HepG2 (cell line): ENCODE measurements around the gene MEAK7. TPM values are rescaled to one million over a fixed set of nuclear protein-coding genes. Genes with fewer than 3 reads are reported as not detected.

Source experiments
- ATAC-seq: fragments of 200-7000 bp; cut with Tn5 transposase; 3 replicates; pipeline ENCODE4 v1.9.1; 2020; ENCODE audit warnings: mild to moderate bottlenecking, moderate library complexity
- BruUV-seq: library from RNA; stranded (reverse); fragments of 400-500 nt; replicated peaks from 2 replicates; lab custom pipeline; 2021; lab: Mats Ljungman, UMichigan
- CTCF ChIA-PET: fragments of 300-600 bp; formaldehyde crosslinking; extraction: SDS; loops from one replicate; lab custom pipeline; 2021; ENCODE audit warnings: low total read pairs, inconsistent platforms, low intra/inter-chr PET ratio; lab: Yijun Ruan, JAX
- POLR2A ChIA-PET: fragments of 350-600 bp; sonication (Branson Sonifier 250); formaldehyde crosslinking; loops from one replicate; lab custom pipeline; 2020; ENCODE audit warnings: antibody characterized with exemption, inconsistent platforms; lab: Yijun Ruan, JAX
- DNase-seq: peaks from one replicate; pipeline ENCODE4 v3.0.0-alpha.2; 2015; ENCODE audit warnings: low spot score
- FAIRE-seq: peaks from 3 replicates; lab custom pipeline; 2011; peaks lifted over from hg19 to GRCh38; lab: Jason Lieb, UNC
- H2AFZ ChIP-seq: one replicate; pipeline ENCODE4 v1.6.1; 2011; ENCODE audit warnings: low read length, inconsistent platforms
- H3K27ac ChIP-seq: fragments of 300-600 bp; 3 replicates; pipeline ENCODE4 v1.8.0; 2011; ENCODE audit warnings: mixed run types, mild to moderate bottlenecking, mixed read lengths, low read length, inconsistent platforms; ENCODE audit not compliant: insufficient read depth; ENCODE audit errors: extremely low read length
- H3K27me3 ChIP-seq, 2 experiments: fragments of 200-600 bp in 1 of 2; 2 replicates in 1 of 2; 3 replicates in 1 of 2; pipeline versions ENCODE4 v1.6.0 to v1.8.0; 2011; ENCODE audit warnings: low read length in 2 of 2, mild to moderate bottlenecking in 2 of 2, moderate library complexity in 2 of 2, inconsistent platforms in 1 of 2; ENCODE audit not compliant: insufficient read depth in 2 of 2, control insufficient read depth in 1 of 2
- H3K36me3 ChIP-seq, 2 experiments: fragments of 200-600 bp in 1 of 2; replicated peaks in 1 of 2; 2 replicates in 1 of 2; 3 replicates in 1 of 2; pipeline versions ENCODE4 v1.5.1 to v1.8.0; 2011; ENCODE audit warnings: low read length in 2 of 2, inconsistent platforms in 1 of 2; ENCODE audit not compliant: insufficient read depth in 2 of 2, control insufficient read depth in 1 of 2
- H3K4me1 ChIP-seq: 2 replicates; pipeline ENCODE4 v1.5.1; 2012; ENCODE audit warnings: low read length, inconsistent platforms; ENCODE audit not compliant: insufficient read depth
- H3K4me2 ChIP-seq: 2 replicates; pipeline ENCODE4 v1.6.0; 2011; ENCODE audit warnings: low read depth, low read length, inconsistent platforms
- H3K4me3 ChIP-seq, 3 experiments: fragments of 200-600 bp in 1 of 3; sonication (generic), shearing (Covaris generic) in 1 of 3; replicated peaks in 1 of 3; 2 replicates each; pipeline ENCODE4 v1.5.1; 2011 to 2016; ENCODE audit warnings: low read length in 3 of 3, inconsistent platforms in 2 of 3, low read depth in 2 of 3, mild to moderate bottlenecking in 2 of 3, control low read depth in 1 of 3, mixed read lengths in 1 of 3; ENCODE audit not compliant: insufficient read depth in 1 of 3
- H3K79me2 ChIP-seq: one replicate; pipeline ENCODE4 v1.6.1; 2011; ENCODE audit warnings: low read length, inconsistent platforms; ENCODE audit not compliant: insufficient read depth
- H3K9ac ChIP-seq: 2 replicates; pipeline ENCODE4 v1.6.0; 2011; ENCODE audit warnings: mild to moderate bottlenecking, low read depth, low read length, inconsistent platforms; ENCODE audit not compliant: insufficient read depth
- H3K9me3 ChIP-seq: 2 replicates; pipeline ENCODE4 v1.5.1; 2012; ENCODE audit warnings: mild to moderate bottlenecking, low read length
- H4K20me1 ChIP-seq: 2 replicates; pipeline ENCODE4 v1.6.0; 2011; ENCODE audit warnings: inconsistent platforms, mild to moderate bottlenecking, low read length, moderate library complexity; ENCODE audit not compliant: insufficient read depth
- BORCS8-MEF2B ChIP-seq: sonication (generic); formaldehyde crosslinking; IDR thresholded peaks from 2 replicates; pipeline ENCODE4 v1.8.0; 2022; ENCODE audit warnings: mild to moderate bottlenecking, missing genetic modification reagents
- DRAP1 ChIP-seq: IDR thresholded peaks from 2 replicates; pipeline ENCODE4 v1.6.1; 2016; ENCODE audit warnings: missing genetic modification reagents, missing compliant biosample characterization
- FOXA3 ChIP-seq: IDR thresholded peaks from 2 replicates; pipeline ENCODE4 v1.6.1; 2016; ENCODE audit warnings: missing genetic modification reagents, missing compliant biosample characterization
- NCOA2 ChIP-seq: sonication (generic); formaldehyde crosslinking; IDR thresholded peaks from 2 replicates; pipeline ENCODE4 v1.8.0; 2022; ENCODE audit warnings: inconsistent platforms
- RBFOX2 ChIP-seq: fragments of 200-400 bp; formaldehyde crosslinking; IDR thresholded peaks from 2 replicates; pipeline ENCODE4 v1.6.1; 2017; ENCODE audit warnings: low read depth, mild to moderate bottlenecking, low read length
- SP2 ChIP-seq: sonication (generic); formaldehyde crosslinking; IDR thresholded peaks from 2 replicates; pipeline ENCODE4 v1.5.1; 2020; ENCODE audit warnings: mild to moderate bottlenecking, missing genetic modification reagents
- STAT5B ChIP-seq: sonication (generic); formaldehyde crosslinking; IDR thresholded peaks from 2 replicates; pipeline ENCODE4 v1.4.0; 2020; ENCODE audit warnings: missing genetic modification reagents
- ZMYM4 ChIP-seq: sonication (generic); formaldehyde crosslinking; IDR thresholded peaks from 2 replicates; pipeline ENCODE4 v1.8.1; 2023; ENCODE audit warnings: mild to moderate bottlenecking, missing genetic modification reagents
- ZNF281 ChIP-seq: sonication (generic); formaldehyde crosslinking; IDR thresholded peaks from 2 replicates; pipeline ENCODE4 v1.4.0; 2020; ENCODE audit warnings: missing genetic modification reagents, borderline replicate concordance
- ZNF567 ChIP-seq: sonication (generic); formaldehyde crosslinking; IDR thresholded peaks from 2 replicates; pipeline ENCODE4 v1.8.1; 2023; ENCODE audit warnings: mild to moderate bottlenecking, missing genetic modification reagents, borderline replicate concordance
- ZNF598 ChIP-seq: sonication (generic); formaldehyde crosslinking; IDR thresholded peaks from 2 replicates; pipeline ENCODE4 v1.5.1; 2020; ENCODE audit warnings: mild to moderate bottlenecking, missing genetic modification reagents, borderline replicate concordance
- ZSCAN9 ChIP-seq: IDR thresholded peaks from 2 replicates; pipeline ENCODE4 v1.6.1; 2016; ENCODE audit warnings: borderline replicate concordance
- WGBS: methylation state at CpG from one replicate; pipeline ENCODE4 v1.1.6; 2017; ENCODE audit warnings: low lambda C conversion rate; 5-methylcytosine and 5-hydroxymethylcytosine counted together
- in situ Hi-C: cut with HindIII; loops from 2 replicates; pipeline ENCODE4 v1.10.0; 2017; ENCODE audit warnings: low pct_unique_long_range_greater_than_20kb; ENCODE audit not compliant: extremely low pct_ligation_motif_present
- intact Hi-C: fragments of 100-400 bp; cut with micrococcal nuclease; formaldehyde crosslinking; loops from one replicate; pipeline ENCODE4 v1.10.0; 2022; ENCODE audit not compliant: unreplicated experiment
- polyA plus RNA-seq, 8 experiments: library from polyadenylated mRNA; depleted of rRNA in 3 of 8; stranded (reverse) in 7 of 8; unstranded in 1 of 8; fragments of >200 nt; fragmentation: Illumina TruSeq in 4 of 8; extraction: Trizol in 4 of 8; gene quantifications; 2 replicates each; pipeline versions ENCODE4 v1.2.1 to v1.2.3, GENCODE V29; 2011 to 2016; ENCODE audit warnings: low read depth in 4 of 8, missing spikeins in 1 of 8, mixed read lengths in 1 of 8; ENCODE audit not compliant: insufficient read depth in 1 of 8
- total RNA-seq, 5 experiments: library from RNA; depleted of rRNA; stranded (reverse); fragments of >200 nt; fragmentation: Illumina TruSeq; extraction: Trizol; gene quantifications; 2 replicates each; pipeline ENCODE4 v1.2.3, GENCODE V29; 2016; ENCODE audit warnings: low read depth in 1 of 5

MEAK7 gene
- total and polyA plus RNA-seq, 2 of the 13 experiments (the other 11 are each of a cell fraction or from before 2014, with no cell fraction given), result 11.8 to 14.7 TPM

DNA sequence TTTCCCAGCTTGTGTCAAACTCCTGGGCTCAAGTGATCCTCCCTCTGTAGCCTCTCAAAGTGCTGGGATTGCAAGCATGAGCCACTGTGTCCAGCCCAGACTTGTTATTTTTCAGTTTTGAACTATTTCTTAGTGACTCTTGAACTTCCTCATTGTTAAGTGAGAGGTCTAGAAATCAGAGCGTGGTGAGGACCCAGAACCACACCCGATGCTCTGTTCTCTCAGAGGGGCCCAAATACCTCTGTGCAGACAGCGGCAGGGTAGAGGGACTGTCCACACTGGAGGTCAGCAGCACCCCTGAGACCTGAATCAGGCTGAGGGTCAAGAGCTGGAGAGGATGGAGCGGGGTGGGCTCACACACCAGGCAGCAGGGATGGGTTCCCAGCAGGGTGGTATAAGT is 47.7 kb upstream of the MEAK7 start:
- no TSS peak for BruUV-seq
- no peak for ATAC-seq
- Histone ChIP-seq H3K9ac (no peak overlapping the region), H3K27ac (no peak overlapping the region), H3K27me3 (peaks cover 3 to 35% of the 10 kb centered on the region in 2 experiments; a peak in 4 of 5 replicates), H3K4me1 (peaks cover 48% of the 10 kb centered on the region), H3K79me2 (no peaks in the 10 kb centered on the region), H3K36me3 (no peaks in the 10 kb centered on the region), H3K4me3 (no peak overlapping the region), H2AFZ (no peak overlapping the region), H3K9me3 (no peaks in the 10 kb centered on the region), H3K4me2 (no peak overlapping the region), H4K20me1 (no peaks in the 10 kb centered on the region)
- POLR2A ChIA-PET, result no interaction called here
- TF ChIP-seq FOXA3 (CRISPR knock-in tag) (no peak), RBFOX2 (no peak), NCOA2 (CRISPR knock-in tag) (no peak), DRAP1 (CRISPR knock-in tag) (no peak), ZSCAN9 (CRISPR knock-in tag) (no peak), ZNF598 (CRISPR knock-in tag) (no peak), BORCS8-MEF2B (CRISPR knock-in tag) (no peak), ZNF567 (CRISPR knock-in tag) (no peak), SP2 (CRISPR knock-in tag) (no peak), ZMYM4 (CRISPR knock-in tag) (no peak), STAT5B (no peak), ZNF281 (CRISPR knock-in tag) (no peak)
- no peak for DNase-seq
- CTCF ChIA-PET, result no interaction called here
- WGBS, result 57% methylated on average over 3 of the region's 4 CpGs
- no peak for FAIRE-seq
- in situ Hi-C loops (no loop called here), intact Hi-C loops (no loop called here)
